Mucosa of rectum (tissue), 2 donors: ENCODE measurements around the gene NUAK2.
A peak's percentile ranks its signal among the peaks of the same experiment; 100 is the strongest.

Experiments used
- H3K27ac ChIP-seq, 2 donors: one replicate each; pipeline ENCODE4 v1.7.0; 2013; ENCODE audit warnings: inconsistent platforms in 2 of 2, low read depth in 2 of 2, low read length in 2 of 2
- H3K27me3 ChIP-seq, 2 donors: one replicate each; pipeline ENCODE4 v1.7.0; 2013; ENCODE audit warnings: low read length in 2 of 2; ENCODE audit not compliant: control insufficient read depth in 2 of 2, insufficient read depth in 2 of 2
- H3K36me3 ChIP-seq, 2 donors: one replicate each; pipeline ENCODE4 v1.7.0; 2013; ENCODE audit warnings: low read length in 2 of 2; ENCODE audit not compliant: control insufficient read depth in 2 of 2, insufficient read depth in 2 of 2
- H3K4me1 ChIP-seq, 2 donors: one replicate each; pipeline ENCODE4 v1.7.0; 2013; ENCODE audit warnings: low read length in 2 of 2, mild to moderate bottlenecking in 1 of 2; ENCODE audit not compliant: control insufficient read depth in 2 of 2, insufficient read depth in 2 of 2
- H3K4me3 ChIP-seq, 2 donors: one replicate each; pipeline ENCODE4 v1.7.0; 2013; ENCODE audit warnings: low read length in 2 of 2
- H3K9ac ChIP-seq, 2 donors: one replicate each; pipeline ENCODE4 v1.7.0; 2013; ENCODE audit warnings: low read length in 2 of 2, low read depth in 1 of 2, mild to moderate bottlenecking in 1 of 2
- H3K9me3 ChIP-seq, 2 donors: one replicate each; pipeline ENCODE4 v1.7.0; 2013; ENCODE audit warnings: low read length in 2 of 2; ENCODE audit not compliant: control insufficient read depth in 2 of 2
- donor health status: healthy.
- donor health status: Normal muscosa, but diverticular disease.

Gene NUAK2

GRCh38 chr1:205309741-205310140, 11.8 kb downstream of the NUAK2 start:
- Histone ChIP-seq H3K27ac (no peak overlapping the region), H3K4me3 (no peak overlapping the region), H3K4me1 (peaks cover 55 to 74% of the 10 kb centered on the region in 2 donors), H3K9ac (no peak overlapping the region), H3K36me3 (peaks cover 53 to 69% of the 10 kb centered on the region in 2 donors), H3K9me3 (no peaks in the 10 kb centered on the region), H3K27me3 (no peaks in the 10 kb centered on the region)

GRCh38 chr1:205306929-205307566, 14.5 kb downstream of the NUAK2 start:
- Histone ChIP-seq H3K27ac (peak overlapping the region; percentile 59), H3K27me3 (no peaks in the 10 kb centered on the region), H3K9ac (no peak overlapping the region), H3K4me1 (peaks cover 43 to 52% of the 10 kb centered on the region in 2 donors), H3K36me3 (peaks cover 76 to 87% of the 10 kb centered on the region in 2 donors), H3K4me3 (peak overlapping the region in 1 of 2 donors; percentile 5), H3K9me3 (no peaks in the 10 kb centered on the region)

GRCh38 chr1:205304695-205305070, 16.9 kb downstream of the NUAK2 start:
- H3K27ac ChIP-seq, result no peak overlapping the region

GRCh38 chr1:205304046-205304694, 17.4 kb downstream of the NUAK2 start:
- peaks cover 60 to 65% of the 10 kb centered on the region in 2 donors for H3K36me3 ChIP-seq
- H3K27ac ChIP-seq, result no peak overlapping the region
- H3K27me3 ChIP-seq, result no peaks in the 10 kb centered on the region
- H3K9ac ChIP-seq, result no peak overlapping the region
- no peak overlapping the region for H3K4me3 ChIP-seq
- no peaks in the 10 kb centered on the region for H3K9me3 ChIP-seq
- peaks cover 40 to 43% of the 10 kb centered on the region in 2 donors for H3K4me1 ChIP-seq

More at GRCh38 chr1:205304695-205305070, 16.9 kb downstream of the NUAK2 start:
- no peak overlapping the region for H3K9ac ChIP-seq
- peaks cover 41 to 43% of the 10 kb centered on the region in 2 donors for H3K4me1 ChIP-seq
- no peak overlapping the region for H3K4me3 ChIP-seq
- H3K36me3 ChIP-seq, result peaks cover 63 to 68% of the 10 kb centered on the region in 2 donors
- no peaks in the 10 kb centered on the region for H3K27me3 ChIP-seq
- no peaks in the 10 kb centered on the region for H3K9me3 ChIP-seq

DNA sequence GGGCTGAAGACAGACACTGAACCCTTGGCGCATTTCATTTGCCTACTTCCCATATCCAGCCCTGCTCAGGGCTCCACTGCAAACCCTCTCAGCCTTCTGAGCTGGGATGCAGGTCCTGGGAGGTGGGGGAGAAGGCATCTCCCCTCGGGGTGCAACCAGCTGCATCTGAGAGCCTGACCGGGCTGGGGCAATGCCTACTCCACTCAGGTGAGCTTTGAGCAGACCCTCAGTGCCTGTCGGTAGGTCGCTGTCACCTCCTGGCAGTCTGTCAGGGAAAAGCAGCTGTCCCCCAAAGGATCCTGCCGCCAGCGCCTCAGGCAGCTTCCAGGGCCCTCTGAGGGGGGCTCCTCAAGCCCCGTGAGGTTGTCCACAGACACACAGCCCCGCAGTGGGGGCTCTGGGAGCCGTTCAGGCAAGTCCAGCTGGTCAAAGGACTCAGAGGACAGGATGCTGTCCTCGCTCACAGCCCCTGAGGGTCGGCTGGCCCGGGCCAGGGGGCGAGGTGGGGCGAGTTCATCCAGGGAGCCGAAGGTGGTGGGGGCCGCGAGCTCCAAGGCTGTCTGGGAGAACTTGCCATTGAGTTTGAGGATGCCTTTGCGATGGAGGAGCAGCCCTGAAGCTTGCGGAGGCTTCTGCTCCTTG, 18.2 kb downstream of the NUAK2 start:
- H3K9ac ChIP-seq, result no peak overlapping the region
- no peak overlapping the region for H3K27ac ChIP-seq
- peaks cover 54 to 58% of the 10 kb centered on the region in 2 donors for H3K36me3 ChIP-seq
- no peaks in the 10 kb centered on the region for H3K9me3 ChIP-seq
- no peaks in the 10 kb centered on the region for H3K27me3 ChIP-seq
- peaks cover 33 to 36% of the 10 kb centered on the region in 2 donors for H3K4me1 ChIP-seq
- H3K4me3 ChIP-seq, result no peak overlapping the region

- H3K27me3 ChIP-seq, result no peaks in the 10 kb centered on the region
- no peak overlapping the region for H3K4me3 ChIP-seq
- H3K9ac ChIP-seq, result no peak overlapping the region
- peaks cover 19 to 25% of the 10 kb centered on the region in 2 donors for H3K4me1 ChIP-seq
- H3K27ac ChIP-seq, result peak overlapping the region in 1 of 2 donors; percentile 23
- H3K36me3 ChIP-seq, result peaks cover 43 to 45% of the 10 kb centered on the region in 2 donors
- no peaks in the 10 kb centered on the region for H3K9me3 ChIP-seq
Measured at GRCh38 chr1:205301842-205302588, 19.5 kb downstream of the NUAK2 start.

DNA sequence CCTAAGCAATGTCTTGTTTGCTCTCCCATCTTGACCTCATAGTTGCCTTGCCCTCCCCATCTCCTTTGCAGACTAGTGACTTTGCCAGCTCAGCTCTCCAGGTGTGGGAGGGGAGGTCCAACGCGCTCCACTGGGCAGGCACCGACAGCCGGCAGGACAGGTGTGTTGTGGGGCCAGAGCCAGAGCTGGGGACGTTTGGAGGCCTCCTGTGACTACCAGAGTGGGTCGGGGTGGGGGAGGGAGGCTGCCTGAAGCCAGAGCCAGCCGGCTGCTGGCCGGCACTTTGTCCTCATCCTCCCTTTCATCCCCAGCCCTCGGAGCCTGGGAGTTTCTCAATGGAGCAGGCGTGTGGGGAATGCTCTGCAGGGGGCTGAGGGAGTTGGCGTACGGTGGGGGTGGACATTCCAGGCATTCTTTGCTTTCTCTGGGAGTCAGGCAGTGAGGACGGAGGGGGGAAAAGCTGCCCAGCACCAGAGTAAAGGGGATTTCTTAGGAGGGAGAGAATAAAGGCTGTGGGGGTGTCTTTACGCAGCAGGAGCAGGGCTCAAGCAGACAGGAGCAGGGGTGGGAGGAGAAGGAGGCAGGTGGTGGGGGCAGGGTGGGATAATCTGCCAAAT, 20.2 kb downstream of the NUAK2 start:
- Histone ChIP-seq H3K27ac (peak overlapping the region in 1 of 2 donors; percentile 23), H3K9ac (no peak overlapping the region), H3K36me3 (peaks cover 39 to 41% of the 10 kb centered on the region in 2 donors), H3K27me3 (no peaks in the 10 kb centered on the region), H3K9me3 (no peaks in the 10 kb centered on the region), H3K4me1 (peaks cover 12 to 20% of the 10 kb centered on the region in 2 donors), H3K4me3 (no peak overlapping the region)

- H3K36me3 ChIP-seq, result peaks cover 29 to 34% of the 10 kb centered on the region in 2 donors
- H3K4me1 ChIP-seq, result peaks cover 13 to 18% of the 10 kb centered on the region in 2 donors
- H3K9me3 ChIP-seq, result no peaks in the 10 kb centered on the region
- H3K27me3 ChIP-seq, result no peaks in the 10 kb centered on the region
- H3K9ac ChIP-seq, result no peak overlapping the region
- no peak overlapping the region for H3K4me3 ChIP-seq
- no peak overlapping the region for H3K27ac ChIP-seq
Measured at GRCh38 chr1:205300149-205300548, 21.4 kb downstream of the NUAK2 start.

GRCh38 chr1:205298191-205298994, 23.2 kb downstream of the NUAK2 start:
- H3K4me3 ChIP-seq, result no peak overlapping the region
- no peak overlapping the region for H3K27ac ChIP-seq
- no peaks in the 10 kb centered on the region for H3K9me3 ChIP-seq
- no peak overlapping the region for H3K9ac ChIP-seq
- peaks cover 11 to 17% of the 10 kb centered on the region in 2 donors for H3K36me3 ChIP-seq
- no peaks in the 10 kb centered on the region for H3K27me3 ChIP-seq
- H3K4me1 ChIP-seq, result peaks cover 21 to 31% of the 10 kb centered on the region in 2 donors
